Left ventricle myocardium inferior (tissue), 1 donor: Measurements from ENCODE around the gene UNC13A. TPM values are rescaled to one million over a fixed set of nuclear protein-coding genes. Genes with fewer than 3 reads are reported as not detected.
"Not testable (repeated sequence)": the region's sequence is repeated elsewhere in the genome, so short reads cannot be mapped to it uniquely, and the experiment has no call there.

Source experiments
- DNase-seq: peaks from one replicate; pipeline ENCODE4 v3.0.0-alpha.2; 2020
- H3K27ac ChIP-seq: fragments of 200-600 bp; replicated peaks from 2 replicates; pipeline ENCODE4 v1.8.0; 2021
- H3K27me3 ChIP-seq: fragments of 200-600 bp; 2 replicates; pipeline ENCODE4 v1.8.0; 2021; ENCODE audit warnings: low read depth
- H3K36me3 ChIP-seq: fragments of 200-600 bp; 2 replicates; pipeline ENCODE4 v1.8.0; 2021
- H3K4me1 ChIP-seq: fragments of 200-600 bp; 2 replicates; pipeline ENCODE4 v1.8.0; 2021
- H3K4me3 ChIP-seq: fragments of 200-600 bp; 2 replicates; pipeline ENCODE4 v1.8.0; 2021; ENCODE audit warnings: mild to moderate bottlenecking, moderate library complexity
- H3K9me3 ChIP-seq: fragments of 200-600 bp; replicated peaks from 2 replicates; pipeline ENCODE4 v1.8.0; 2021
- CTCF ChIP-seq: fragments of 200-600 bp; IDR thresholded peaks from 2 replicates; pipeline ENCODE4 v1.8.0; 2021; ENCODE audit warnings: antibody characterized with exemption, mild to moderate bottlenecking, borderline replicate concordance
- intact Hi-C: fragments of 100-400 bp; cut with micrococcal nuclease; formaldehyde crosslinking; loops from one replicate; pipeline ENCODE4 v1.11.0; 2022
- total RNA-seq: library from RNA; stranded (reverse); fragmentation: NEBNext Ultra II Directional; extraction: Animal tissue kit (Norgen Biotek cat#: 25700); gene quantifications from one replicate; pipeline ENCODE4 v1.2.1, GENCODE V29; 2021
- donor health status: DM: no; HTN: yes; CAD: no; lungs with severe emphysema.

UNC13A gene
- total RNA-seq, 1 donor from 2014 or later = 0.05 TPM

GRCh38 chr19:17598953-17599352, 89.2 kb downstream of the UNC13A start:
- H3K36me3 ChIP-seq = no peaks in the 10 kb centered on the region
- no peak for TF ChIP-seq CTCF
- no peaks in the 10 kb centered on the region for H3K4me1 ChIP-seq
- peaks cover 39% of the 10 kb centered on the region for H3K27me3 ChIP-seq
- H3K9me3 ChIP-seq = no peaks in the 10 kb centered on the region
- no peak overlapping the region for H3K4me3 ChIP-seq
- no peak for DNase-seq
- no peak overlapping the region for H3K27ac ChIP-seq
- intact Hi-C loops = no loop called here

- H3K27me3 ChIP-seq = peaks cover 30% of the 10 kb centered on the region
- H3K9me3 ChIP-seq, H3K27ac ChIP-seq, intact Hi-C loops, H3K36me3 ChIP-seq, DNase-seq, H3K4me1 ChIP-seq, H3K4me3 ChIP-seq: not testable (repeated sequence)
Measured at GRCh38 chr19:17598063-17598462, 90.1 kb downstream of the UNC13A start.

GRCh38 chr19:17594296-17594695, 93.9 kb downstream of the UNC13A start:
- DNase-seq, intact Hi-C loops, H3K9me3 ChIP-seq, H3K4me3 ChIP-seq, H3K36me3 ChIP-seq, H3K4me1 ChIP-seq, H3K27ac ChIP-seq: not testable (repeated sequence)
- H3K27me3 ChIP-seq = peaks cover 35% of the 10 kb centered on the region

- intact Hi-C loops = no loop called here
- no peaks in the 10 kb centered on the region for H3K4me1 ChIP-seq
- H3K4me3 ChIP-seq = no peak overlapping the region
- no peaks in the 10 kb centered on the region for H3K9me3 ChIP-seq
- DNase-seq = no peak
- no peak for TF ChIP-seq CTCF
- H3K27me3 ChIP-seq = peaks cover 38% of the 10 kb centered on the region
- H3K36me3 ChIP-seq = no peaks in the 10 kb centered on the region
- H3K27ac ChIP-seq = no peak overlapping the region
Measured at GRCh38 chr19:17590866-17591265, 97.3 kb downstream of the UNC13A start.

GRCh38 chr19:17585395-17585794, 102.8 kb downstream of the UNC13A start:
- H3K4me3 ChIP-seq, H3K9me3 ChIP-seq, H3K4me1 ChIP-seq, DNase-seq, intact Hi-C loops, H3K27ac ChIP-seq: not testable (repeated sequence)
- peaks cover 24% of the 10 kb centered on the region for H3K36me3 ChIP-seq
- peaks cover 14% of the 10 kb centered on the region for H3K27me3 ChIP-seq

- Histone ChIP-seq H3K9me3 (no peaks in the 10 kb centered on the region), H3K27ac (no peak overlapping the region)
- TF ChIP-seq CTCF = no peak
Measured at GRCh38 chr19:17584132-17584531, 104.0 kb downstream of the UNC13A start.

GRCh38 chr19:17582613-17583012, 105.5 kb downstream of the UNC13A start:
- Histone ChIP-seq H3K4me3 (no peak overlapping the region), H3K9me3 (no peaks in the 10 kb centered on the region), H3K4me1 (no peaks in the 10 kb centered on the region), H3K27ac (no peak overlapping the region), H3K36me3 (peaks cover 47% of the 10 kb centered on the region), H3K27me3 (no peaks in the 10 kb centered on the region)
- DNase-seq = no peak
- intact Hi-C loops = no loop called here
- TF ChIP-seq CTCF = no peak

More at GRCh38 chr19:17584132-17584531, 104.0 kb downstream of the UNC13A start:
- DNase-seq = no peak
- Histone ChIP-seq H3K27me3 (peaks cover 2% of the 10 kb centered on the region), H3K4me3 (no peak overlapping the region), H3K4me1 (no peaks in the 10 kb centered on the region), H3K36me3 (peaks cover 32% of the 10 kb centered on the region)
- intact Hi-C loops = no loop called here
